ENCODE measurements around the gene P2RY8.

GRCh38 chrX:1502241-1502640, 34.7 kb downstream of the P2RY8 start:
- TF ChIP-seq CTCF (IDR thresholded peaks at IDR 0.05) (no peak), EZH2phosphoT487 (IDR thresholded peaks at IDR 0.05) (no peak)

All from neural progenitor cell (in vitro differentiated cells).